Stimulated activated CD4-positive, alpha-beta T cell treated with anti-CD3 and anti-CD28 coated beads, Interleukin-1b, Interleukin-23, amount 100 ng/mL, for 4 hours (primary cell): ENCODE results near the gene ZDHHC1.
"Not testable (repeated sequence)": the region's sequence is repeated elsewhere in the genome, so short reads cannot be mapped to it uniquely, and the experiment has no call there.

Experiments
- DNase-seq, 2 donors: peaks; one replicate each; pipeline ENCODE4 v3.0.0-alpha.2; 2020; ENCODE audit warnings: low read depth in 2 of 2

ZDHHC1 gene

DNA sequence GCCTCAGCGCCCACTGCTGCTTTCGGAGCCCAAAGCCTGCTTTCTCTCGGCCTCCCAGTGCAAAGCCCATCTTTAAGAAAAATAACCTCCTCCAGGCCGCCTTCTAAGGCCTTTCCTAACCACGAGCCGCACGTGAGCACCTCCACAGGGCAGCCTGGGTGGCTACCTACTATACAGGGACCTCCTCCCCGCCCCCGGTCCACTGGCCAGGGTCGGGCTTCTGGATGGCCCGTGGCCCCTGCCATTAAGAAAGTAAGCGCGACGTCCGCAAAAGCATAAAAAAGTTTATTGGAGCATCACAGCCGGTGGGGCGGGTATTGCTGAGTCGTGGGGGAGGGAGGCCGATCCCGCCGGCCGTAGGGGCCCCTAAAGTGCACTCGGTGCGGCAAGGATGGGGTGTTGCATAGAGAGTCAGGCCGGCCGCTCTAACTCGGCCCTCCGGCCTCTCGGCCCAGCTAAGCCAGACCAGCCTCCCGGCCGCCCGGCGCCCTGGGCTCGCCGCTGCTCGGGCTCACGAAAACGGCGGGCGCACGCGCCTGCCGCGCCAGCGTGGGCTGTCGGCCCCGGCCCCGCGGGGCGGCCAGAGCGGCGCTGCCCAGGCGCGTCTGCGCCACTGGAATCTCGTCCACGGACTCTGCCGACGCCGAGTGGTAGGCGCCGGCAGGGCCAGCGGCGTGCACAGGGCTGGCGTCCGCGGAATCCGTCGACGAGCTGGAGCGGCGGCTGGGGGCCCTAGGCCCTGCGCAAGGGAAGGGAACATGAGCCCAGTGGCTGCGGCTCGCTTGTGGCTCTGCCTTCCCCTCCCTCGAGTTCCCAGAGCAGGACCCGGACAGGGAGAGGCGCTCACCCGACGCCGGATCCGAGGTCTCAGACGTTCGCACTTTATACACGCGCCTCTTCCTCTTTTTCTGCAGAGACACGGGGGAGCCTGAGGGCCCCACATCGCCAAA is 21.8 kb downstream of the ZDHHC1 start:
- DNase-seq = no peak

DNA sequence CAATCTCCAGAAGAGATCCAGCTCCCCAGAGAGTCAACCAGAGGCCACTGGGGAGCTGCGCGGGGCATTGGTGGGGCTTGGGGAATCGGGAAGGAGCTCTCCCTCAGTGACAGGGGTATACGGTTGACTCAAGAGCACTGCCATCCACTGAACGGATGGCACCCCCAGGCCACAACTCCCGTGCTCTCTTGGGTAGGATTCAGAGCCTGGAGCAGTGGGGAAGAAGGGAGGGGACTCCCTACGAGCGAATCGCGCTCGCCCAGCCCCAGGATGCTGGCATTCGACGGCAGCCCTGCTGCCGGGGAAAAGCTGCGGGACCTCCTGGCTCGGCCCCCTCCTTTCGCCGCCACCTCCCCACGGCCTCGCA is 22.5 kb downstream of the ZDHHC1 start:
- DNase-seq = no peak

DNA sequence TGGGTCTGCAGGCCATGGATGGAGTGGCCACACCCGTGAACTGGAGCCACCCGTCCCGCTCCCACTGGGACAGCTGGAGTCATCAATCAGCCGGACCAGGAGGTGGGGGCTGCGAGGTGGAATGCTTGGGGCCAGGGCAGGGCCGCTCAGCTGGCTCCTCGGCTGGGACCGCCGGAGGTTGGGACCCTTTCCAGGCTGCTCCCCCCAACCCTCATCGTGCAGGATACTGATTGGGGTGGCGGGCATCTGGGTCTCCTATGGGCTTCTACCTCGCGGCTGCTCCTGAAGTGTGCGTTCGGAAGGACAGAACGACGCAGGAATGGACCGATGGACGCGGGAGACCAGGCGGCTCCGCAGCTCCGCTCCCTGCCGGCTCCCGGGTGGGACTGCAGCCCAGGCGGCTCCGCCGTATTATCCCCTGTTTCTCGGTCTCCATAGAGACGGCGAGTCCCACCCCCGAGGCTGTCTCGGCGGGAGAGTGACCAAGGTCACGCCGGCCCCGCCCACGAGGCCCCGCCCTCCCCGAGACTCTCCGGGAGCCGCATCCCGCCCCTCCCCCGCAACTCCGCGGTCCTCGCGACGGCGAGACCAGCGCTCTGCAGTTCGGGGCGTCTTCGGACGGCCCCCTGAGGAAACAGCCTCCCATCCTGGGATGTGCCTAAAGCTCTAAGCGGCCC is 23.0 kb downstream of the ZDHHC1 start, which contains the start of gene TPPP3:
TSS of gene TPPP3 (minus strand) at position 388 of the 677 bp plus-strand sequence. CDS start 2,387 bp downstream, outside the sequence.
- no peak for DNase-seq

DNA sequence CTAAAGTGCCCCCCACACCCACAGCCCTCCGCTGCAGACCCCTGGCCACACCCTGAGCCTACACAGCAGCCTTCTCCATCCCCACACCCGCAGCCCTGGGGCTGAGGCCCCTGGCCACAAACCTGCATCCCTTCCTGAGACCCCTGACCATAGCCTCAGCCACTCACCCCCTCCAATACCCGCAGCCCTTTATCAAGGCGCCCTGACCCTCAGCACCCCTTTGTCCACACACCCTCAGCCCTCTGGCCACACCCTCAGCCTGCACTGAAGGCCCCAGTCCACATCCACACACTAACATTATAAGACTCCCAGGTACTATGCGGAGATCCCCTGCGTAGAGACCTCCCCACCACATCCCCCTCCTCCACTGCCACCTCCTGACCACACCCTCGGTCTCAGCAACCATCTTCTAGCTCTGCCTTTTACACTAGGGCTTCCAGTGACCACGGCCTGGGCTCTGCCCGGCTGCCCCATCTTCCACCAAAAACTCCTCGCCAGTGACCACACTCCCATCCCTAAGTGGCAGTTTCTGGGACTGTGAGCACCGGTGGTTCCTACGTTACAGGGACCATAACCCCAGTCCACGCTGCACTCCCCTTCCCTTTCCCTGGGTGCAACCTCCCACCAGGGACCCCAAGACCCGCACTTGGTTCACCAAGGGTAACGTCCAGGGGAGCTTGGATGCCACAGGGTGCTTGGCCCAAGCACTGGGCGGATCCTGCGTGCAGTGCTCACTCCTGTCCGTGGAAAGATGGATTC is 23.8 kb downstream of the ZDHHC1 start:
- DNase-seq = no peak

DNA sequence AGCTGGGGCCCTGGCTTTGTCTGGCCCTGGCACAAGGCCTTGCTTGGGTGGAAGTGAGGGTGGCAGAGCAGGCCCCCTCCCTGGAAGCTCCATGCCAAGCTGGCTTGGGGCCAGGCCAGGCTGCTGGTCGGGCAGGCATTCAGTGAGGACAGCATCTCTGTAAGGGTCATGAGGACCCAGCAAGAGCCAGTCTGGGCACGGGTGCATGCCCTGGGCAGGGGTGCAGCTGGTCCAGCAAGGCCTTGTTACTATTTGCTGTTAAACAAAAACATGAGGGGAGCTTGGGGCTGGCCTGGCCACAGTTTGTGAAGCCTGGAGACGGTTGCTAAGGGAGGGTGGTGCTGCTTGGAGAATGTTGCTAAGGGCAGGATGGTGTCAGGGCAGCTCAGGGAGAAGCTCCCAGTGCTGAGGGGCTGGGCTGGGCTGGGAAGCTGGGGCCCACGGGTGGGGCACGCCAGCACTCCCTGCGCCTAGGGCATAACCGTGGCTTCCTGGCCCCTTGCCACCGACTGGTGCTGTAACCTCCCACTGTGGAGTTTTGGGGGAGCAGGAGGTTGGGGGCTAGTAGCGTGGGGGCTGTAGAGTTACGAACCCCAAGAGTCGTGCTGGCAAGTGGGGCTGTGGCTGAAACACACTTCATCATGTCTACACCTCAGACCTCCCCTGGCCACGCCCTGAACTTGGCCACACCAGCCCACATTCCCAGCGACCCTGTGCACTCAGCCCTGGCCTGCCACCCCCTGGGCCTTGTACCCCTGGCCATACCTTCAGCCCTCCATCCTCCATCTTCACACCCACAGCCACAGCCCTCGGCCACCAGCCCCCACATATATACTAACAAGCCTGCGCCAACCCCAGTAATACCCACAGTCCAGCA is 24.6 kb downstream of the ZDHHC1 start:
- DNase-seq = no peak

DNA sequence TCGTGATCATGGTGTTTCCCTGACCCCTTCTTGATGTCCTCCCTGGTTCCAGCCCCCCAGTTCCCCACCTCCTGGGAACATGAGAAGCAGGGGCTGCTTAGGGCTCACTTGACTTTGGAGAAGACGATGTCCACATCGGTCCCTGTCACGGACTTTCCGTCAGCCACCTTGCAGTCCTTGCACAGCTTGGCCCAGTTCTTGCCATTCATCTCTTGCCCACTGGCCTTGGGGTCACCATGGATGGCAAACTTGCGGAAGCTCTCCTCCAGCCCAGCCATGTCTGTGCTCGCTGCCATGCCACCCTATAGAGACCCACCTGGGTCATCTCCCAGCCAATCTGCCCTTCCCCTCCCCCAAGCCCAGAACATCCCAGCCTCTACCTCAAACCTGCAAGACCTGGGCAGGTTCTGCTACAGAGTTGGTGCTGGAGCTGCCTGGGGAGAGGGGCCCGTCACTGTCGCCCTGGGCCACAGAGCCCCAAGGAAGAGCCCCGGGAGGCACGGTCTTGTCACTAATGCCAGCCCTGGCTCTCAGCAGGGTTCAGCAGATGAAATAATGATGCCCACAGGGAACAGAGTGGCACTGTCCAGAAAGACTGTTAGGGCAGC is 25.4 kb downstream of the ZDHHC1 start:
- DNase-seq = no peak

DNA sequence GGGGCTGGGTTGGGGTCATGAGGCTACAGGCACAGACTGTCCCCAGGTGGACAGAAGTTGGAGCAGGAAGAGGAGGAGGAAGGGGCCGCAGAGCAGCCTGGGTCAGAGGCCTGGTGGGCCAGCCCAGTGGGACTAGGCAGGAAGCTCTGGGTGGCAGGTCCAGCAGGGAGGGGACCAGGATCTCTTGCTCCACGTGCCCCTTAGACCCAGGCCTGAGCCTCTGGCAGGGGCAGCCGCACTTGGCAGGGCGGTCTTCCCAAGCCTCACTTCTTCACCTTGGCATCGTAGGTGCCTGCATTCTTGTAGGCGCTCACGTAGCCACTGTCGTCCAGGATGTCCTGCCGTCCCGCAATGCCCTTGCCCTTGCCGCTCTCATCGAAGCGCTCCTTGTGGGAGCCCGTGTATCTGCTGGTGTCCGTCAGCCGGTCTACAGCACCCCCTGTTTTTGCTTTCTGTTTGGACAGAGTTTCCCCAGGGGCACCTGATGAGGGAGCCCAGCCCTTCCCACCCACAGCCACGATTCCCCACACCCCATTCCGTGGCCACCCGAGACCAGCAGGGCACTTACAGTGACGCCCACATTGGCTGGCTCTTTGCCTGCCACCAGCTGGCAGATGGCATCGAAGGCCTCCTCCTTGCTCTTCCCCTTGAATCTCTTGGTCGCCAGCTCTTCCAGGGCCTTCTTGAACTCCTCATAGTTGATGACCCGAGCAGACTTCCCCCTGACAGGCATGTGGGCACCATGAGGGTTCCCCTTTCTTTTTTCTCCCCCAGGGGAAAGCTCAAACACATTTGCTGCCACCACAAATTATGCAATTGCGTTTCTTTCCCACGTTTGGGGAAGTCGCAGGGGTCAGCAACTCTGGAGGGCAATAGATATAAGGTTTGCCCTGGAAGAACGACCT is 26.1 kb downstream of the ZDHHC1 start:
- no peak for DNase-seq

DNA sequence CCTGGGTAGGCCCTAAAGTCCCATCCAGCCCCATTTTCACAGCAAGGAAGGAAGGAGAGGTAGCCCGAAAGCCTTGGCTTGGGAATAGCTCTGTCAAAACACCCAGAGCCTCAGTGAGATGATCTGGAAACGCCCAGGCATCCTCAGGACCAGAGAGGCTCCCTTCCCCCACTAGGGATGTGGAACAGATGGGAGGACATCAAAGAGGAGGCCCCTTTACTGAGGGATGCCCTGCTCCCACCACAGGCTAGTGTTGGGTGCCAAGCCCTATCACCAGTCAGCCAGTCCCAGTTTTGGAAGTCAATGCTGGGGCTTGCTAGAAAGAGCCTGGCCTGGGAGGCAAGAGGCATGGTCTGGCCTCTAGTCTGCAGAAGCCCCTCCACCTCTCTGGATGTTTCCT is 27.7 kb downstream of the ZDHHC1 start:
- DNase-seq = no peak

DNA sequence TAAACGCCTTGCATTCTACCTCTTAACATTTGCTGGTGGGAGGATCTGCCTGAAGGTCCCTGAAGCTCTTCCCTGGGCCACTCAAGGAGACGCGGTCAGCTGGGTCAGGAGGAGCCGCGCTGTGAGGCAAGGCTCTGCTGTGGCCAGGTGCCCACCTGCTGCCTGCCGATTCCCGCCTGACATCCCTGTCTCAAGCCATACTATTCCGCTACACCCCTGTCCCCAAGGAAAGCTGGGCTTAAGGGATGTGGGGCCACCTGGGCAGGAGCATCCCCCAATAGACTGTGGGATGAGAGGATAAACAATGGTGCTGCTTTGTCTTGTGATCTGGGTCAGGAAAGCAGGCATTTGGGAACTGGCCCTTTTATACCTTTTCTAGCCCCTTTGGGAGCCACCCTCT is 28.1 kb downstream of the ZDHHC1 start:
- DNase-seq = no peak

DNA sequence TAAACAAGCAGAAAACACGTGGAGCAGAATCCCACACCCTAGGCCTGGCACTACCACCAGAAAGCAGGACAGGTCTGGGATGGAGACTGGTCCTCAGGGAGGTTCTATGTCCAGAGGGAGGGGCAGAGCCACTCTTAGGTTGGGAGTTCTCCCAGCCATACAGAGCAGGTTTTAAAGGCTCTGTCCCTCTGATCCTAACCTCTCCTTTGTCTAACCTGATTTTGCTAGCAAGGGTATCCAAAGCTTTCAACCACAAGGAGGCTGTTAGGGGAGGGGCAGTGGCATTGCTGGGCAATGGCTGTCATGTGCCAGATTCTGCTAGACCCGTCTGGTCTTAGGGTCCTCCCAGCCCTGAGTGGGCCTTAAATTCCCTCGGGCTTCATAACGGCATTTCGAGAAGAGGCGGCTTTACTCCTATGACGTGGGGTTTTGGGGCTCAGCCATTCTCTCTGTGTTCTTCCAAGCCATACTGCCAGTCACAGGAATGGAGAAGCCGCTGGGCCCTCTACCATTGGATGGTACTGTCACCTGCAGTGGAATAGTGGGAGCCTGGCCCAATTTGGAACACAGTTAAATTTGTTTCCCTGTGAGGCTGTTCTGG is 28.7 kb downstream of the ZDHHC1 start:
- no peak for DNase-seq

DNA sequence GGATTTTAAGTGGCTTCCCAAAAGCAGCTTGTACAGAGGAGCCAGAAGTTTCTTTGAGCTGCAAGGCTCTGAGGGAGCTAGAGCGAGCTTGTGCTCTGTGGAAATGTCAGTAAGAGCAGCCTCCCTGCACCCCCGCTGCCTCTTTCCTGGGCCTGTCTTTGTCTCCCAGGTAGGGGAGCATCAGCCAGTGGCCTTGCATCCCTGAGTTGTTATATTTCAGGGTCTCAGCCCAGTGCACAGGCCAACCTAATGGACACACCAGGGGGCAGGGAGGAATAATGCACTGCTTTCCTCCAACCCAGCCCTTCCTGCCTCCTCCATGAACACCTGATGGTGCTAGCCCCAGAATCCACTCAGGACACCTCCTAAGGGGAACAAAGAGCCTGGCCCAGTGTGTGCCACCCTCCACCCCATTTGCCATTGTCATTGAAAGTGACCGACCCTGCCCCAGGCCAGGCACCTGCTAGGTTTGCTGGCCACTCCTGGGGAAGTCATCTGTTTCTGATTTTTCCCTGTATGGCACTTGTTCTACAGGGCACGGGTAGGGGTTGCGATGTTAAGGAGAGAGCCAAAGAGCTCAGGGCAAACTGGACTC is 29.3 kb downstream of the ZDHHC1 start:
- no peak for DNase-seq

DNA sequence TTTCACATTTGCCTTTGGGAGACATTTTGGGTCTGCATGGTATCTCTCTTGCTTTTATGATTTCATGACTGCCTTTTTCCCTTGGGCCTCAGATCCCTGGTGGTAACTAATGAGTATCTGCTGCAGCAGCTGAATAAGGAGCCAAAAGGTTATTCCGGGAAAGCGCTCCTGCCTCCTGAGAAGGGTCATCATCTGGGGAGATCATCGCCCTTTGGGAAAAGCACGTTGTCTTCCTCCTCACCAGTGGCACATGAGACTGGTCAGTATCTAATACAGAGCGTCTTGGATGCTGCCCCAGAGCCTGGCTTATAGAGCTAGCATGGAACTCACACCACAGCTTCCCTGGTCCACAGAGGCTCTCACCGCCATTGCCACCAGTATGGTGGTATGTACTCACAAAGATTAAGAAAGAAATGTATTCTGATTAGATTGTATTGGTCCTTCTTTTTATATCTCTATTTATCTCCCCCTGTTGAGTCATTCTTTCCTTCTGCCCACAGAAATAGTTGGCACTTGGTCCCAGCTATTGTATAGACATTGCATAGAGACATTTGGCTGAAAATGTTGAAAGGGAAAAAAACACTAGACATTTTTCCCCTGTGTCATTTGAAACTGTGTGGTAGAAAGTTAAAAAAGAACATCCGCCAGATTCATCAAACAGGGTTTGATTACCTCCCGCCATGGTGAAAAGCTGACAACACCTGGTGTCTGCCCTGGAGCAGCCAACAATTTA is 31.3 kb downstream of the ZDHHC1 start:
- no peak for DNase-seq

DNA sequence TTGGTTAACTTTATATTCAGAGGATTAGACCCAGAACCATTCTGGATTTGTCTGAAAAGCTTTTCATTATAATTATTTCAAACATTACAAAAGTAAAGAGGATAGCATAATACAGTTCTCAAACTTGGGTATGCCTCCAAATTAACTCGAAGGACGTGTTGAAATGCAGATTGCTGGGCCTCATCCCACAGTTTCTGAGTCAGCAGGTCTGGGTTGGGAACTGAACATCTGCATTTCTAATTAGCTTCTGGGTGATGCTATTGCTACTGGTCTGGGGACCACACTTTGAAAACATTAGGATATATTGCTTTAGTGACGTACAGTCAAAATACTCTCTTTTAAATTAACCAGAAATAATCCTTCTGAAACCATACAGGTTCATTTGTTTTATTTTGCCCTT is 33.0 kb downstream of the ZDHHC1 start:
- DNase-seq = no peak

DNA sequence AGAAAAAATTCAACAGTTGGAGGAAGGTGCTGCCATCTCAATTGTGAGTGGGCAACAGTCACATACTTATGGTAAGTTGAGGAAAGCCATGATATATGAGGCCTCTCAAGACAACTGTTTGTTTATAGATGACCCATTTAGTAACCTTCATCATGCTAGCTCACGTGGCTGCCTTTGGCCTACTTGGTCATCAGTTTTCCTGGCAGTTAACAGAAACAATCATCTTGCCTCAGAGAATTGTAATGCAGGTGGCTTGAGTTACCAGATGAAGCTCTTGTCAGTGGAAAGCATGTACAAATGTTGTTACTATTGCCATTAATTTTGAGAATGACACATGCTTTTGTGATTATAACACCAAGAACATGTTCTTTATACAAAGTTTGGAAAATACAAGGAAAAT is 37.6 kb downstream of the ZDHHC1 start:
- no peak for DNase-seq

DNA sequence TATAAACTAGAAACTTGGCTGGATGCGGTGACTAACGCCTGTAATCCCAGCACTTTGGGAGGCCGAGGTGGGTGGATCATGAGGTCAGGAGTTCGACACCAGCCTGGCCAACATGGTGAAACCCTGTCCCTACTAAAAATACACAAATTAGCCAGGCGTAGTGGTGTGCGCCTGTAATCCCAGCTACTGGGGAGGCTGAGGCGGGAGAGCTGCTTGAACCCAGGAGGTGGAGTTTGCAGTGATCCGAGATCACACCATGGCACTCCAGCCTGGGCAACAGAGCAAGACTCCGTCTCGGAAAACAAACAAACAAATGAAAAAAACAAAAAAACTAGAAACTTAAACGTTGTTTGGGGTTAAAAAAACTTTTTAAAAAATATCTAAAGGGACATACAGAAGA is 40.3 kb downstream of the ZDHHC1 start:
- DNase-seq = not testable (repeated sequence)

DNA sequence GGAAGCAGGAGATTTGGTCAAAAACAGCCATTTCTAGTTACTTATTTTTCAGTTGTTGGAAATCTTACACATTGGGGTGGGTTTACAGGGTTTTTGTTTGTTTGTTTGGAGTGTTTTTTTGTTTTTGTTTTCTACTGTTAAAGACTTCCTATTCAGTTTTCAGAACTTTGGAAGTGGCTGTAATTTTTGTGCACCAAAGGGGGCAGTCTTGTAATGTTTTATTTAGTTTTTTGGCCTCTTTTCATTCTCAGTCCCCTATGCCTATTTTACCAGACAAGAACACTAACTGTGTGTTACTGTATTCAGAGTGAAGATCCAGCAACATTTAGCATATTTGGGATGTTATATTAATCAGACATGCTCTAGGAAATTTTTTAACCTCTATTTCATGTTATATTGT is 43.6 kb downstream of the ZDHHC1 start:
- DNase-seq = no peak

DNA sequence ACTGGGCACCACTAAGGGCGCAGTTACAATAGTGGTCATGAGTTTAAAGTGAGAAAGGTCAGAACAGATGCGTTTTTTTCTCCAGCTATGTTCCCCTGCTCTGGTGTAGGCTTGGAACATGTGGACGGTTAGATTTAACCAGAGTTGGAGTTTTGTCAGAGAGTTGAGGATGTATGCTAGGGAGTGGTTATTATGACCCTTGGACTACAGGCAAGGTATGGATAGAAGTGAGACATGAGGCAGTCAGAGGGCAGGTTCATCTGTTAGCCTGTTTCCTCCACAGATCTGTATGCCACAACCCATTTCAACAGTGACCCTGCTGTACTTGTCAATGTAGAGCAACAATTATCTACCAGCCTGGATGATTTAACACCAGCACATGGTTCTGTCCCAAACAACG is 45.6 kb downstream of the ZDHHC1 start:
- DNase-seq = no peak

DNA sequence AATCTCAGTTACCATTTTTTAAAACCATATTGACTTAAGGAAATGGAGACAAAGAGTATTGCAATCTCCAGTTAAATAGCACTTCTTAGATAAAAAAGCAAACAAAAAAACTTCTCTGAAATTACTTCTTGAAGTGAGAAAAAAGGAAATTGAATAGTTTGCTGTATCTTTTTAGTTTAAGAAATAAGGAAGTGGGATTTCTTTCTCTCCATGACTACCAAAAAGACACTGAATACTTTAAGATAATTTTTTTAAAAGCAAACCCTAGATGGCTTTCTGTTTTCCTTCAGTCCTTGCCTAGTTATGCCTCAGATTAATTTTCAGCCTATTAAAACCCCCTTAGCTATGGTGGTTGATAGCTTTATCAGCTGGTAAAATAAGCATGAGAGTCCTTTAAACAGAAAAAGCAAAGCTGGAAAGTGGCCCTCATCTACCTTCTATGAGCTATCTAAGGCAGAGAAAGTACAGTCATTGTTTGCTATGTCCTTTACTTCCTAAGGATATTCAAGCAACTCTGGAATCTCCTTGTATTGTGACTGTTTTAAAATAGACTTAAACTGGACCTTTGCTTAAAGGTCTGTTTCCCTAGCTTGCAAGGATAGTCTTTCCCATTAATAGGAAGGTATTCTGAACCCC is 51.6 kb downstream of the ZDHHC1 start:
- no peak for DNase-seq
